Left renal cortex interstitium (tissue), 4 donors: ENCODE results near the gene LIN28A. TPM values are rescaled to one million over a fixed set of nuclear protein-coding genes. Genes with fewer than 3 reads are reported as not detected.
A peak's percentile ranks its signal among the peaks of the same experiment; 100 is the strongest.
"Not testable (repeated sequence)": the region's sequence is repeated elsewhere in the genome, so short reads cannot be mapped to it uniquely, and the experiment has no call there.

Experiments
- DNase-seq, 4 donors: peaks; one replicate each; pipeline ENCODE4 v3.0.0-alpha.2; 2013; ENCODE audit warnings: low read depth in 4 of 4, low spot score in 2 of 4, missing footprints in 1 of 4
- polyA plus RNA-seq, 4 donors: library from polyadenylated mRNA; unstranded; fragments of 120-200 nt; gene quantifications; one replicate each; pipeline ENCODE4 v1.2.1, GENCODE V29; 2013; ENCODE audit not compliant: insufficient read length in 4 of 4

Gene LIN28A, protein sequence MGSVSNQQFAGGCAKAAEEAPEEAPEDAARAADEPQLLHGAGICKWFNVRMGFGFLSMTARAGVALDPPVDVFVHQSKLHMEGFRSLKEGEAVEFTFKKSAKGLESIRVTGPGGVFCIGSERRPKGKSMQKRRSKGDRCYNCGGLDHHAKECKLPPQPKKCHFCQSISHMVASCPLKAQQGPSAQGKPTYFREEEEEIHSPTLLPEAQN
- under 1 TPM; 0.04 to 0.14 (median 0.08) TPM for polyA plus RNA-seq

DNA sequence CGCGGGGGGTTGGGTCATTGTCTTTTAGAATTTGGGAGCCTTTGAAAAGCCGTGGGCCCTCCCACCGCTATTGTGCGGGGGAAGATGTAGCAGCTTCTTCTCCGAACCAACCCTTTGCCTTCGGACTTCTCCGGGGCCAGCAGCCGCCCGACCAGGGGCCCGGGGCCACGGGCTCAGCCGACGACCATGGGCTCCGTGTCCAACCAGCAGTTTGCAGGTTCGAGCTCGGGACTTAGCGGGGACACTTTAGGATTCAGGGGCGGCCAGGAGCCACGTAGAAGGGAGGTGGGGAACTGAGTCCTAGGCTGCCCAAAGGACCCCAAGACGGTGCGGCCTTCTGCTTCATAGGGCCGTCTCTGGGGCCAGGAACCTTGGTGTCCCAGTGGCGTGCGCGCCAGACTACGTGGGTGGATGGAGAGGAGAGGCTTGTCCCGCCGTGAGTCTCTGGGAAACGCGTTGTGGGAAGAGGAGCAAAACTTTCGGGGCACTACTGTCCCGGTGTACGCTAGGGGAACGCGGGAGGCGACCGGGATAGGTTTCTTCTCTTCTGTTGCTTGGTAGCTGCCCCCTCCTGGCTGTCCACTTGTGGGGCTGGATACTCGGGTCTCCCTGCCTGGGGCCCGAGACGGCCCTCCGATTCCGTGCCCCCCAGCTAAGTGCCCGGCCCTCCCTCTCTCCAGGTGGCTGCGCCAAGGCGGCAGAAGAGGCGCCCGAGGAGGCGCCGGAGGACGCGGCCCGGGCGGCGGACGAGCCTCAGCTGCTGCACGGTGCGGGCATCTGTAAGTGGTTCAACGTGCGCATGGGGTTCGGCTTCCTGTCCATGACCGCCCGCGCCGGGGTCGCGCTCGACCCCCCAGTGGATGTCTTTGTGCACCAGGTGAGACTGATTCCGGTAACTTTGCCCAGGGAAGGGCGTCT lies at the start of gene LIN28A:
Gene LIN28A (plus strand): TSS at position 112 of the 918 bp plus-strand sequence. CDS start 75 bp downstream, at position 187.
- DNase-seq = no peak

DNA sequence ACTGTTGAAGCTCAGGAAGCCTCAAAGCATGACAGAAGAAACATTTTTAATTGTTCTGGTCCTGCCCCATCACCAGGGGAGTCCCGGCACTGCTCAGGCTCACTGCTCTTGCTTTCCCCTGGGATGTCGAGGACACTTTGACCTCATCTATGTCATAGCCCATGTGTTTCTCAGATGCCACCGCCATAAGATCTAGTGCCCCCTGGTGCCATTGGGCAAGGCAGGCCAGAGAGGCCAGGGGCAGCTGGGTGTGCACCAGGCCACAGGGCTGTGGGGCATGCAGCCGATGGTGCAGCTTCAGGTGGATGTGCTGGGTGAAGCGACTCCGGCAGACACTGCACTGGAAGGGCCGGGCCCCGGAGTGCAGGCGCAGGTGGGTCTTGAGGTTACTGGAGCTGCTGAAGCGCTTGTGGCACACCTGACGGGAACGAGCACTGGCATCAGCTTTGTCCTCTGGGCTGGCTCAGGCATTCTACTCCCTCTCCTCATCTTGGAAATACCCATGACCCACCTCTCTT lies 49.0 kb upstream of the LIN28A start:
- DNase-seq = no peak

DNA sequence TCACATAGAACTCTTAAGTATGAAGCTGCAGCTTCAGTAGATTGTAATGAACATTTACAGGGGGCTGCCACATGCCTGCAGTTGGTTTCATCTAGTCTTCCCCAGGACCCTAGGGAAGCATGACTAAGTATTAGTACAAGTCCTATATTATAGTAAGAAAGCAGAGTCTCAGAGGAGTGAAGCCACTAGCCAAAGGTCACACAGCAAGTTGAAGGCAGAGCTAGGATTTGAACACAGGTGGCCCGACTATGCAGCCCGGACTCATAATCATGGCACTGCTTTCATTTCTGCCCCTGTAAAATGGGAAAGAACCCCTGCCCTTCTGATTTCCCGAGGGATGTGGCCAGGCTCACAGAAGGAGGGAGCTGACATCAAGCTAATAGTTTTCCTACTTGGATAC lies 48.3 kb upstream of the LIN28A start:
- no peak for DNase-seq

DNA sequence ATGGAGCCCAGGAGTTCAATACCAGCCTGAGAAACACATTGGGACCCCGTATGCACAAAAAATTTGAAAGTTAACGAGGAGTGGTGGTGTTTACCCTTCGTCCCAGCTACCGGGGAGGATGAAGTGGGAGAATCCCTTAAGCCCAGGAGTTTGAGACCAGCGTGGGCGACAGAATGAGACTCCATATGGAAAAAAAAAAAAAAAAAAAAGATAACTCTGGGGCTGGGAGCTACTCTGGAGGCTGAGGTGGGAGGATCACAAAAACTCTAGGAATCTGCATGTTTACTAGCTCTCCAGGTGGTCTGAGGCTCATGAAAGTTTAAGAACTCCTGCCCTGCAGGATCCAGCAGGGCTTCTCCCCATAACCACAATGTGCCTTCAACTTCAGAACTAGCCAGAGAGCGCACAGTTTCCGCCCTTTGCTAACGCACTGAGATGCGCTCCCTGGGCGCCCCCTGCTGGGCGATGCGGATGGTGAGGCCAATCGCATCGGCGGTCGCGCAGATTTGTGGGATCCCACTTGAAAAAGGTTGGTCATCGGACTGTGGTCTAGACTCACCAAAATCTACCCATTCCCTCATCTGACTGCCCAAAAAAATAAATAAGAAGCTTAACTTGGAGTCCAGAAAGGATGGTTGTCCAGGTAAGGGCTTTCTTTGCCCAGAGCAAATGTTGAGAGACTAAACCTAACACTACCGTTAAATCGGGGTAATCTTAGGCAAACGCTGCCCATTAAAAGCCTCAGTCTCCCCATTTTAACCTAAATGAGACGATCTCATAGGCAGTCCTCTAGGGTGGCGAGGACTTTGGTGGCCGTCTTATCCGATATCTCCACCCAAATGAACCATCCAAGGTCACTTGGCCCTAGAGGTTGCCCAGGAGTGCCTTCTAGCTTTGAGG lies 46.8 kb upstream of the LIN28A start:
- peak in 3 of 4 donors; percentile 32 to 53 (median 42) for DNase-seq

DNA sequence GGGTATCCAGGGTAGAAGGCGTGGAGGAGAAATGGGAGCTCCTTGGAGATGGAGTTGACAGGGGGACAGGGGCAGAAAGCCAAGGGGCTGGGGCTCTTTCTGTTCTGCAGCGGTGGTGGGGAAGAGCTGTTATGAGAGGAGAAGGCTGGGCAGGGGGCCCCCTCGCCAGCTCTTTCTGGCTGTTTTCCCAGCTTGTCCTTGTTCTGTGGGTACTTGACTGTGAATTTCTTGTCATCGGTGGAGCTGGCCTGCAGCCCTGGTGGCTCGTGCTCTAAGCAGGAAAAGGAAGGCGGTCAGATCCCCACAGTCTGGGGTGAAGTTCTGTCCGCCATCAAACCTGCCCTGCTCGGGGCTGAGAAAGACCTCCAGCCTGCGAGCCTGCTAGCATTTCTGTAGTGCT lies 45.7 kb upstream of the LIN28A start:
- no peak for DNase-seq

DNA sequence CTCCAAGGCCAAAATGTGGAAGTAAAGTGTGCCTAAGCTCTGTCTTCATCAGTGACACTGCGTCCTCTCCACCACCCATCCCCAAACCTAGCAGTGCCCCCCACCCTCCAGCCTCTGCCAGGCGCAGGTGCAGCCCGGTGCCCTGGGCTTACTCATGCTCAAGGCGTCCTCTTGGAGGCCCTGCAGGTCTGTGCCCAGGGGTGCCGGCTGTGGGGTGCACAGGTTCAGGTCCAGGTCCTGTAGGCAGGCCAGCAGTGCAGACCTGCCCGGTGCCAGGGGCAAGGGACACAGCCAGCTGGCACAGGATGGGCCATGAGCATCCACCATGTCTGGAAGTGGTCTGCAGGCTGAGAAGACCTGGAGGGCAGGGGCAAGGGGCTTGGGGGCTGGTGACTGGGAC lies 43.2 kb upstream of the LIN28A start:
- no peak for DNase-seq

DNA sequence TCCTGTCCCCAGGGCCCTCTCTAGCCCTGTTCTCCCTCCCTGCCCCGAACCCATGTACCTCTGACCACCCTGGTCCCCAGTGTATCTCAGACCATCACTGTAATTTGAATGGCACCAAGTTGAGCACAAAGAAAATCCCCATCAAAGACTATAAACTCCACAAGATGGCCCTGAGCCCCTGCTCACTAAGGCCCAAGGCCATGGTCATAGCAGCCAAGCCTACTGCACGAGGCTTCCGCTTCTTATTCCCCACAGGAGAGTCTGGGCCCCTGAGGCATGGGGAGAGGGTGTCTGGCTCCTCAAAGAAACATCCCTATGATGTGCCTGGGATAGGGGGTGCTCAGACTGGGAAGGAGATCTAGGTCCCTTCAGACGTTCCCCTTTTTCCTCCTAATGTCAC lies 42.6 kb upstream of the LIN28A start:
- no peak for DNase-seq

DNA sequence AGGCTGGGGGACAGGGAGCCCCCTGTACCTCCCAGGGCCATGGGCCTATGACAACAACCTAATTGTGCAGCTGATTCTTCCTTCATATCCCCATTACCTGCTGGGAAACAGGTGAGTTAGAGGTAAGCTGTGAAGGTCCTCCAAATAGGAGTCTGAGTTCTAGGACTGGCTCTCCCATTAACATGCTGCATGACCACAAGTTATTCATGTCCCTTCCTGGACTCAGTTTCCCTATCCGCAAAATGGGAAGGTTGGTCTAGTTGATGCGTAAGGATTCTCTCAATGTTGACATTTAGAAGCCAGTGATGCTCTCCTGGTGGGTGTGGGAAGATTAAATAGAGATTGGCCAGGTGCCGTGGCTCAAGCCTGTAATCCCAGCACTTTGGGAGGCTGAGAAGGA lies 42.1 kb upstream of the LIN28A start:
- no peak for DNase-seq

DNA sequence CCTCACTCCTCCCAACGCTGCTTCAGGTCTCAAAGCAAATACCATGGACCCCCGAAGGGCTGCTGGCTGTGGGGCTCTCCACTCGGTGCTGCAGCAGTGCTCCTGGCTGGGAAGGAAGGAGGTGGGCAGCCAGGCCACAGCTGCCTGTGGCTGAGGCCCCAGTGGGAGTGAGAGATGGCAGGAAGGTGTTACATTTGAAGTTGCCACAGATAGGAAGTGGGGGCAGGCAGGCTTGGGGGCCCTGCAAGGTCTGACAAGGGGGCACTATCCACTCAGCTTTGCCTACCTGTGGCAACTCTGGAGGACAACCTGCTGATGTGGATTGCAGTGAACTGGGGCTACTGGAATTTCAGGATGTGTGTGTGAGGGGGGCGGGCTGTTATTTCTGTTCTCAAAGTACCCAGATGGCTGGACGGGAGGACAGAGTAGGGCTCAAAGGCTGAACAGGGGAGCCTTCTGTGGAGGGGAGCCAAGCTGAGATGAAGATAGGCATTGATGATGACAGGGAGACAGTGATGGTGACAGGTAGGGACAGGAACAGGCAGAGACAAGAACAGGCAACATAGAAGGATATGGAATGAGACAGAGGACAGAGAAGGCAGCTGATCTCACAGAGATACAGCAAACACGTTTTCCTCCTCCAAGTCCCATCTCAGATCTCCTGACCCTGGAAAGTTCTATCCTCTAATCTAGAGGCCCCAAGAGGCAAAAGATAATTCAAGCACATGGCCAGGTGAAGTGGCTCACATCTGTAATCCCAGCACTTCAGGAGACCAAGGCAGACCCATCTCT lies 39.8 kb upstream of the LIN28A start:
- DNase-seq = no peak

DNA sequence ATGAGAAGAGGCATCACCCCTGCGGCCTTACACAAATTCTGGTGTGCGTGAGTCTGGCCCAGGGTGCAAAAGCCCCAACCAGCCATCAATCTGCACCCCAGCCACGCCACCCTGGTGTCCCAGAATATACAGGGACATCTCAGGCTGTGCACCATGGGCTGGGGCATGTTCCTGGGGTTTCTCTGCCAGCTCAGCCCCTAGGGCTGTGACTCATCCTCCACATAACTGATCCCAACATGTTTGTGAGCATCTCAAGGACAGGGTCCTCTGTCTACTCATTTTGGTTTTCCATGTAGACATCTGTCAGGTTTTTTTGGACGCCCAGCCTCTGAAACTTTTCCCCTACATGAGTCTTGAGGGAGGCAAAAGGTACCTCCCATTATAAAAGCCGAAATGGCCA lies 38.6 kb upstream of the LIN28A start:
- no peak for DNase-seq

DNA sequence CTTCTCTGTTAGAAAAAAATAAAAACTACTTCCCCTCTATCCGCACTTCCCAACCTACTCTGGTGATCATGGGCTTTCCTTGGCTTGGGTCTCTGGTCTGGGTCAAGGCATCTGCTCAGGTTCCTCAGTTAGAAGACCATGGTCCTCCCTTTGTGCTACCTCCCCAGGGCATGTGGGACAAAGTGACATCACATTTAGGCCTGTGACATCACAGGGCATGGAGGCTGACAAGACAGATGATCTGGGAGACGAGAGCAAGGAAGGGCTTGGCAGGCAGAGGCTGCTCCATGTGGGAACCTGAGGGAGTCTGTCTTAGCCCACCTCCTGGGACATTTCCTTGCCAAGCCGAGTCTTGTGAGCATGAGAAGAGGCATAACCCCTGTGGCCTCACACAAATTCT lies 38.0 kb upstream of the LIN28A start, which contains the start of gene ZNF683:
Gene ZNF683 (minus strand): TSS at position 140 of the 400 bp plus-strand sequence. CDS start 4,179 bp downstream, outside the sequence.
- DNase-seq = not testable (repeated sequence)

DNA sequence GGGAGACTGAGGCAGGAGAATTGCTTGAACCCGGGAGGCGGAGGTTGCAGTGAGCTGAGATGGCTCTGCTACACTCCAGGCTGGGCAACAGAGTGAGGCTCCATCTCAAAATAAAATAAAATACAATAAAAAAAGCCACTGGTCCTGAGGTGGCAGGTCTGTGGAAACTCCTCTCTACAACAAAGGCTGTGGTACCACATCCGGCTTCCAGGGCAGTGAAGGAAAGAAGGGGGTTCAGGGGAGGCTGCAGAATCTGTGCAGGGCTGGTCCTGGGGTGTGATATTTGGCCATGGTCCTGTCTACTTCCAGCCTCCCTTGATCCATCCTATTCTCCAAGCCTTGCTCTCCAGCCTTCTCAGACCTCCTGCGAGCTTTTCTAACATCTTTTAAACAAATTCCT lies 37.3 kb upstream of the LIN28A start:
- no peak for DNase-seq

DNA sequence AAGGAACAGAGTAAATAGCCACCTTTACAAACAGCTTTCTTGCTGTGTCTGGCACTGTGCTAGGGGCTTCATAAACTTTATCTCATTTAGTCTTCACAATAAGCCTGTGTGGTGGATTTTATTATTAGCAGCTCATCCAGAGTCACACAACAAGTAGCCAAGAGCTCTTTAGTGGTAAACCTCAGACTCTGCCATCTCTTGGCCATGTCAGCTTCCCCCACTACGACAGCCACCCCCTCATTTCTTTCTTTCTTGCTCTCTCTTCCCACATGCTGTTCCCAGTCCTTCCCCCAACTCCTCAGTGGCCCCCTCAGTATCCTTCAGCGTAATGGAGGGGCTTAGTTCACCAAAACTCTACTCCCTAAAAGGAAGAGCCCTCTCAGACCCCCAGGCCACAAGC lies 36.8 kb upstream of the LIN28A start:
- no peak for DNase-seq

DNA sequence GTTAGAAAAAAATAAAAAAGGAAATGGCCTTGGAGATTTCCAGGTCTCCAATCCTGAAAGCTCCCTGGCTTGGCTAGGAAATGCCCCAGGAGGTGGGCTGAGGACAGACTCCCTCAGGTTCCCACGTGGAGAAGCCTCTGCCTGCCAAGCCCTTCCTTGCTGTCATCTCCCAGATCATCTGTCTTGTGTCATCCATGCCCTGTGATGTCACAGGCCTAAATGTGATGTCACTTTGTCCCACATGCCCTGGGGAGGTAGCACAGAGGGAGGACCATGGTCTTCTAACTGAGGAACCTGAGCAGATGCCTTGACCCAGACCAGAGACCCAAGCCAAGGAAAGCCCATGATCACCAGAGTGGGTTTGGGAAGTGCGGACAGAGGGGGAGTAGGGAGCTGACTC lies 36.3 kb upstream of the LIN28A start:
- DNase-seq = not testable (repeated sequence)

DNA sequence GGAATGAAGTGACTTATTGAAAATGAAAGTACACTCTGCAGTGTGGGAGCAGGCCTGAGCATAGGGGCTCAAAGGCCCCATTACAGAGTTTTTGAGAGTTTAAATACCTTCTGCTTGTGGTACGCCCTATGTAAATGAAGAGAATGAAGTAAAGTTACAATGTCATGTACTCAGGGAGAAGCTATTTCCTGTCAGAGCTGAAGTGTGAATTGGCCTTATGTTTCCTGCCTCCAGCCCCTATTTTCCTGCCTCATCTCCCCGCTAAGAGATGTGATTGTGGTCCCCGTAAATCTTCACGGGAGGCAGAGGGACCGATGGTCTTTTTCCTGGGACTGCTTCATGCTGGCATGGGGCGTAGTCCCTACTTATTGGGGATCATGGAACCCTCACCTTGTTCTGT lies 35.5 kb upstream of the LIN28A start:
- DNase-seq = no peak

DNA sequence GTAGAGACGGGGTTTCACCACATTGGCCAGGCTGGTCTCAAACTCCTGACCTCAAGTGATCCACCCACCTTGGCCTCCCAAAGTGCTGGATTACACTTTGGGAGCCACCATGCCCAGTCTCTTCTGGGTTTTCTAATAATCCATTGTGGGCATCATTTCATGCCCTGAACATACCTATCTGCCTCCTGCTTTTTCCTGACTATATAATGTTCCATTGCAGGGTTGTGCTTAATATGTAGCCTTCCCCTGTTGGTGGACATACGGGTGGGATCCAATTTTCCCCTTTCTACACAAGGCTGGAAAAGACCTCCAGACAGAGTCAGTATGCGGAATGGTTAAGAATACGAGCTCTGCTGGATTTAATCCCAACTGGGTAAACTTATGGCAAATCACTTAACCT lies 34.6 kb upstream of the LIN28A start:
- no peak for DNase-seq

DNA sequence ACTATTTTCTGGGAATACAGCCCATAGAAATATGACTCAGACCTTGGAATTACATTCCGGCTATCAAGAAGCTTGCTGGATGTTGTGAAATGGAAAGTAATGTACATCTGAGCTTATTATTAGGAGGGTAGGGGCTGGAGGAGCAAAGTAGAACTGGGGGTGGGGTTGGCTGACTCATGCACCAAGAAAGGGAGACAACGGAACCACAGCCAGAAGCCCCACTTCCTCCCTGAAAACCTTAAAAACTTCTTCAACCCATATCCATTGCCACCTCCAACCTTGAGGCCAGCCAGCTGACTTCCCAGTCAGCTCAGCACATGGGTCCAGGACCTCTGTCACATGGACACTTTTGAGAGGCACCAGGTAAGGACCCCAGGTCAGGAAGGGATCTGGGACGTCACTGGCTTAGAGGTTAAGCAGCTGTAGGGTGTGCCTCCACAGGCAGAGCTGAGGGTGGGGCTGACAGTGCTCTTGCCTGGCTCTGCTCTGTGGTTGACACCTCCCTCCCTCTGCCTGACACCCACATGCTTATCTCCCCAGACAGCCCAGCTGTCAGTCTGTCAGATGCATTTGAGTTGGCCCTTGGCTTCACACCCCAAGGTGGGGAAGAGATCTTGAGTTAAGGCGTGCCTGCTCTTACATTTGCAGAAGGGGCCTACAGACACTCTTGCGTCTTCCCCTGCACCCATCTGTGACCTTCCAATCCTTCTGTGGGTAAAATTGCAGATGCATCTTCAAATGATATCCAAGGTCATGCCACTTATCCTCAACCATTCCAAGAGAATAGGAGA lies 32.3 kb upstream of the LIN28A start:
- DNase-seq = no peak

DNA sequence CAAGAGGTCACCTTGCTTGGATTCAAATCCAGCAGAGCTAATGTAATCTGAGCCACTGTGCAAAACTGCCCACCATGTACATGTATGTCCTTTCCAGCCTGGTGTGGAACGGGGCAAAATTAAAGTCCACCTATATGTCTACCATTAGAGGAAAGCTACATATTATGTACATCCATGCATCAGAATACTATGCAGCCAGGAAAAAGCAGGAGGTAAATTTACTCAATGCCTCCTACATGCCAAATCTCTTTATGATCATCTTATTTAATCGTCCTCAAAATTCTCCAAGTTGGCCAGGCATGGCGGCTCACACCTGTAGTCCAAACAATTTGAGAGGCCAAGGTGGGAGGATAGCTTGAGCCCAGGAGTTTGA lies 31.8 kb upstream of the LIN28A start:
- DNase-seq = no peak

DNA sequence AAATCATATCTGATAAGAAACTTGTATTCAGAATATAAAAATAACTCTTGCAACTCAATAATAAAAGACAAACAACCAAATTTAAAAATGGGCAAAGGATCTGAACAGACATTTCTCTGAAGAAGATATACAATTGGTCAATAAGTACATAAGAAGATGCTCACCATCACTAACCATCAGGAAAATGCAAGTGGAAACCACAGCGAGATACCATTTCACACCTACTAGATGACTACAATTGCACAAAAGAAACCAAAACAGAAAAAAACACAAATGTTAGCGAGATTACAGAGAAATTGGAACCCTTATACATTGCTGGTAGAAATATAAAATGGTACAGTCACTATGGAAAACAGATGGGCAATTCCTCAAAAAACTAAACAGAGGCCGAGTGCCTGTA lies 26.5 kb upstream of the LIN28A start:
- no peak for DNase-seq
